Esophagus squamous epithelium (tissue), 5 donors: Measurements from ENCODE around the gene MPL. TPM values are rescaled to one million over a fixed set of nuclear protein-coding genes. Genes with fewer than 3 reads are reported as not detected.

Source experiments
- DNase-seq: peaks from one replicate; lab custom pipeline; 2025; lab: John Stamatoyannopoulos, UW
- H3K27ac ChIP-seq, 4 donors: fragments of 200-600 bp; sonication (generic); one replicate each; pipeline ENCODE4 v1.5.1; 2016 to 2019; ENCODE audit warnings: mild to moderate bottlenecking in 1 of 4
- H3K27me3 ChIP-seq, 4 donors: fragments of 200-600 bp; sonication (generic); 1 replicate in 3 of 4; 2 replicates in 1 of 4; pipeline versions ENCODE4 v1.5.1 to v1.6.0; 2017 to 2021; ENCODE audit warnings: antibody characterized with exemption in 1 of 4
- H3K36me3 ChIP-seq, 3 donors: fragments of 200-600 bp; sonication (generic); one replicate each; pipeline ENCODE4 v1.5.1; 2016 to 2019
- H3K4me1 ChIP-seq, 3 donors: fragments of 200-600 bp; sonication (generic); one replicate each; pipeline ENCODE4 v1.5.1; 2017 to 2019
- H3K4me3 ChIP-seq, 4 donors: fragments of 200-600 bp; sonication (generic); 1 replicate in 3 of 4; 2 replicates in 1 of 4; pipeline ENCODE4 v1.5.1; 2016 to 2019; ENCODE audit warnings: mild to moderate bottlenecking in 2 of 4, moderate library complexity in 1 of 4
- H3K9me3 ChIP-seq, 3 donors: fragments of 200-600 bp; sonication (generic); one replicate each; pipeline ENCODE4 v1.5.1; 2016 to 2019
- POLR2A ChIP-seq, 4 donors: fragments of 450-650 bp; IDR thresholded peaks; one replicate each; pipeline ENCODE4 v1.6.1; 2017; ENCODE audit warnings: antibody characterized with exemption in 4 of 4, mild to moderate bottlenecking in 4 of 4, moderate library complexity in 3 of 4
- WGBS, 2 donors: methylation state at CpG; one replicate each; pipeline ENCODE4 v1.1.5; 2018; 5-methylcytosine and 5-hydroxymethylcytosine counted together
- intact Hi-C: fragments of 100-400 bp; cut with DNase I; formaldehyde crosslinking; loops from one replicate; pipeline ENCODE4 v1.15.0; 2022
- total RNA-seq, 4 donors: library from RNA; depleted of rRNA; stranded (reverse); fragments of >200 nt; gene quantifications; one replicate each; pipeline ENCODE4 v1.1.0, GENCODE V29; 2016
- TF ChIP-seq, protein P1 (sequence below), 6 experiments: fragments of 450-650 bp in 4 of 6; fragments of 200-600 bp in 2 of 6; sonication (generic) in 2 of 6; IDR thresholded peaks; one replicate each; pipeline ENCODE4 v1.5.1; 2016 to 2019; ENCODE audit warnings: antibody characterized with exemption in 6 of 6, mild to moderate bottlenecking in 4 of 6, moderate library complexity in 4 of 6
- donor health status: DM: yes; HTN: yes; CAD: no.

Gene MPL
- total RNA-seq: not detected

DNA sequence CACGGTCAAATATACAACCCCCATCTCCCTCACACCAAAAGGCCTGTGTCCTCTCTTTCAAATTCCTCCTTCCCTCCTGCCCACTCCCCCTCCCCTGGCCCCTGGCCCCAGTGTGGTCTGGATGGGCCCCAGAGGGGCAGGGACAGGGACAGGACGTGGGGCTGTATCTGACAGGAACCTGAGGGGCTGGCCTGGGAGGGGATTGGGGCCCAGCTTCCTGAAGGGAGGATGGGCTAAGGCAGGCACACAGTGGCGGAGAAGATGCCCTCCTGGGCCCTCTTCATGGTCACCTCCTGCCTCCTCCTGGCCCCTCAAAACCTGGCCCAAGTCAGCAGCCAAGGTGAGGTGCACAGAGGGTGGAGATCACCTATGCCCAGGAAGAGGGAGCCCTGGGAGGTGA, at the start of gene MPL:
MPL (plus strand) TSS at position 231 of the 400 bp plus-strand sequence; CDS start at position 262, 31 bp downstream.
- Histone ChIP-seq H3K27ac (no peak within 1 kb of the TSS), H3K4me1 (no peaks in the 10 kb centered on the region), H3K36me3 (no peaks in the 10 kb centered on the region), H3K27me3 (no peaks in the 10 kb centered on the region), H3K9me3 (no peaks in the 10 kb centered on the region), H3K4me3 (no peak within 1 kb of the TSS)
- TF ChIP-seq, protein P1, sequence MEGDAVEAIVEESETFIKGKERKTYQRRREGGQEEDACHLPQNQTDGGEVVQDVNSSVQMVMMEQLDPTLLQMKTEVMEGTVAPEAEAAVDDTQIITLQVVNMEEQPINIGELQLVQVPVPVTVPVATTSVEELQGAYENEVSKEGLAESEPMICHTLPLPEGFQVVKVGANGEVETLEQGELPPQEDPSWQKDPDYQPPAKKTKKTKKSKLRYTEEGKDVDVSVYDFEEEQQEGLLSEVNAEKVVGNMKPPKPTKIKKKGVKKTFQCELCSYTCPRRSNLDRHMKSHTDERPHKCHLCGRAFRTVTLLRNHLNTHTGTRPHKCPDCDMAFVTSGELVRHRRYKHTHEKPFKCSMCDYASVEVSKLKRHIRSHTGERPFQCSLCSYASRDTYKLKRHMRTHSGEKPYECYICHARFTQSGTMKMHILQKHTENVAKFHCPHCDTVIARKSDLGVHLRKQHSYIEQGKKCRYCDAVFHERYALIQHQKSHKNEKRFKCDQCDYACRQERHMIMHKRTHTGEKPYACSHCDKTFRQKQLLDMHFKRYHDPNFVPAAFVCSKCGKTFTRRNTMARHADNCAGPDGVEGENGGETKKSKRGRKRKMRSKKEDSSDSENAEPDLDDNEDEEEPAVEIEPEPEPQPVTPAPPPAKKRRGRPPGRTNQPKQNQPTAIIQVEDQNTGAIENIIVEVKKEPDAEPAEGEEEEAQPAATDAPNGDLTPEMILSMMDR (IDR thresholded peaks at IDR 0.05): no peak
- no peak for TF ChIP-seq POLR2A (IDR thresholded peaks at IDR 0.05)
- intact Hi-C loops: no loop called here
- DNase-seq: no peak
- WGBS, 2 donors: 58 to 70% methylated on average over 1 of the region's 3 CpGs

DNA sequence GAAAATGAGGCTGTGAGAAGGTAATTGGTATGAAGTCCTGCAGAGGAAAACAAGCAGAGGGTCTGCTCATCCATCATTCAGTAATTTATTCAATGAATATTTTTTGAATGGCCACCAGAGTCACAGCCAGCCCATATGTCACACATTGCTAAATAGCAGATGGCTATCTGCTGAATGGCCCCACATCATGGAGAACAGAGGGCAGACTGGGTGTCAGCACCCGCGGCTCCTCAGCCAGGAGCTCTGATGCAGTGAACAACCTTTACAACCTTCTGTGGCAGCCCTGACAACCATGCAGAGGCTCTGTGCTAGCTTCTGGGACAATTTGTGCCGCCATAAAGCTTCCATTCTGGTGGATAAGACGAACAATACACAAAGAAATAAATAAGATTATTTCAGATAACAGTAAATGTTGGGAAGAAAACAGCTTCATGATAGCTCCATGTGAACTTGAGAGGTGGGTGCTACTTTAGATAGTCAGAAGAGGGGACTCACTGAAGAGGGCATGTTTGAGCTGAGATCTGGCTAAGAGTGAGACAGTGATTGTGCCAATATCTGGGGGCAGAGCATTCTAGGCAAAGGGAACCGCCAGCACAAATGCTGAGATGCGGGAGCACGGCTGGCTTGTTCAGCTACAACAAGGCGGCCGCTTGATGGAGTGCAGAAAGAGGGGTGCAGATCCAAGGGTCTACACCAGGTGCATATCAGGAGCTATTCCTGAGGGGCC, 49.4 kb upstream of the MPL start:
- Histone ChIP-seq H3K36me3 (no peaks in the 10 kb centered on the region), H3K27me3 (no peaks in the 10 kb centered on the region), H3K27ac (no peak overlapping the region), H3K4me1 (peaks cover 0 to 23% (median 3%) of the 10 kb centered on the region in 3 donors), H3K4me3 (no peak overlapping the region), H3K9me3 (no peaks in the 10 kb centered on the region)
- 85 to 89% methylated on average over 9 of the region's 9 CpGs for WGBS, 2 donors
- TF ChIP-seq POLR2A (IDR thresholded peaks at IDR 0.05): no peak
- TF ChIP-seq, protein P1 (IDR thresholded peaks at IDR 0.05): no peak
- no peak for DNase-seq
- intact Hi-C loops: no loop called here

DNA sequence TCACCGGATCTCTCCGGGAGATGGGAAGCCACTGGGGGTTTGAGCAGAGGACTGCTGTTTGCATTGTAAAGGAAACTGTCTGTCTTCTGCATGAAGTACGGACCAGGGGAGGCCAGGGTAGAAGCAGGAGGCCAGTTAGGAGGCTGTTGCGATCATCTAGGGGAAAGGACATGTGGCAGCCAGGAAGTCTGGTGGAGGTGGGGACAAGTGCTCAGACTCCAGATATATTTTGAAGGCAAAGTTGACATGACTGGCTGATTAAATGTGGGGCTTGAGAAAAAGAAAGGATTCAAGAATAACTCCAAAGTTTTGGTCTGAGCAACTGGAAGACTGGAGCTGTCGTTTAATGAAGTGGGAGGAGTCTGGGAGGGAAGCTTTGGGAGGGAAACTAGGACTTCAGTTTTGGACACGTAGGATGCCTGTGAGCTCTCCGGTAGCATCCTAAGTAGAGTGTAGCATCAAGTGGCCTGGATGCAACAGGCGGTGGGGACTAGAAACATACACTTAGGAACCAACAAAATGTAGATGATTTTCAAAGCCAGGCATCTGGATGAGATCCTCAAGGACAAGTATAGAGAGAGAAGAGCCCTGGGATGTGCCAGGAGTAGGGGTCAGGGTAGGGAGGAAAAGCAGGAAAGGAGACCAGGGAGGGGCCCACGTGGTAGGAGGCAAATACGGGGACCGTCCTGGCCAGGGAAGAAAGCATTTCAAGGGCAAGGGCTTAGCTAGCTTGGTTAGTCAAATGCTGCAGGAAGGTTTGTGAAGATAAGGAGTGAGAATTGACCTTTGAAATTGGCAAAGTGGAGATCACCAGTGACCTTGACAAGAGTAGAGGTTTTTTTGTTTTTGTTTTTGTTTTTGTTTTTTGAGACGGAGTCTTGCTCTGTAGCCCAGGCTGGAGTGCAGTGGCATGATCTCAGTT, 48.6 kb upstream of the MPL start:
- Histone ChIP-seq H3K36me3 (no peaks in the 10 kb centered on the region), H3K4me1 (peaks cover 3 to 30% (median 6%) of the 10 kb centered on the region in 3 donors), H3K27ac (no peak overlapping the region), H3K4me3 (no peak overlapping the region), H3K9me3 (no peaks in the 10 kb centered on the region), H3K27me3 (no peaks in the 10 kb centered on the region)
- no peak for TF ChIP-seq POLR2A (IDR thresholded peaks at IDR 0.05)
- TF ChIP-seq, protein P1 (IDR thresholded peaks at IDR 0.05): no peak
- DNase-seq: no peak
- intact Hi-C loops: no loop called here
- WGBS, 2 donors: 72 to 79% methylated on average over 12 of the region's 12 CpGs

DNA sequence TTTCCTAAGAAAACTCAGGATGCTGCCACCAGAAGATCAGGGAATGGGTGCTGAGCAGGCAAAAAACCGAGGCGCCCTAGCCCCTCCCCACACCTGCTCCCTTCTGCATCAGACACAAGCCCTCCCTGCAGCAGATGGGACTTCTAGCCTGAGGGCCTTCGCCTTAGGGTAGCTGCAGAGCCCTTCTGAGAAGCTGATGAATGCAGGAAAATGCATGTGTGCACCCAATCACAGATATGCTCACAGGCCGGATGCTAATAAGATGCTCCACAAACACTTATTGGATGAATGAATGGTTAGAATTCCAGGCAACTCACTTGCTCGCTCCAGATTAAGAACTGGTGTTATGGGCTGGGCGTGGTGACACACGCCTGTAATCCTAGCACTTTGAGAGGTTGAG, 45.4 kb upstream of the MPL start:
- Histone ChIP-seq H3K36me3 (no peaks in the 10 kb centered on the region), H3K4me3 (no peak overlapping the region), H3K27ac (peak overlapping the region in 1 of 4 donors; percentile 20), H3K9me3 (no peaks in the 10 kb centered on the region), H3K4me1 (peaks cover 0 to 39% (median 20%) of the 10 kb centered on the region in 3 donors), H3K27me3 (no peaks in the 10 kb centered on the region)
- intact Hi-C loops: no loop called here
- TF ChIP-seq, protein P1 (IDR thresholded peaks at IDR 0.05): no peak
- no peak for TF ChIP-seq POLR2A (IDR thresholded peaks at IDR 0.05)
- no peak for DNase-seq
- WGBS, 2 donors: 51 to 56% methylated on average over 3 to 6 of the region's 7 CpGs

DNA sequence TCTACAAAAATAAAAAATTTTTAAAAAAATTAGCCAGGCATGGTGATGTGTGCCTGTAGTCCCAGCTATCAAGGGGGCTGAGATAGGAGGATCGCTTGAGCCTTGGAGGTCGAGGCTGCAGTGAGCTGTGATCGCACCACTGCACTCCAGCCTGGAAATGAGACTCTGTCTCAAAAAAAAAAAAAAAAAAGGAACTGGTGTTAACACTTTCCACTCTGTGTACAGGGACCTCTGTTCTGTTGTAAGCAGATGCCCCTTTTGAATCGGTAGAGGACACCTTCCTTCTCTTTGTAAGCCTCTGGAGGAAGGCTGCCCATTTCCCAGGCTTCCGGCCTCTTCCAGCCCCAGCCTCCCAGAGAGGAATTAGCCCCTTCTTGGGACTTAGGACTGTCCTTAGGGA, 44.9 kb upstream of the MPL start:
- 69 to 85% methylated on average over 5 of the region's 5 CpGs for WGBS, 2 donors
- H3K9me3 ChIP-seq: no peaks in the 10 kb centered on the region
- no peak overlapping the region for H3K4me3 ChIP-seq
- H3K27me3 ChIP-seq: no peaks in the 10 kb centered on the region
- intact Hi-C loops: no loop called here
- DNase-seq: no peak
- TF ChIP-seq POLR2A (IDR thresholded peaks at IDR 0.05): no peak
- TF ChIP-seq, protein P1 (IDR thresholded peaks at IDR 0.05): no peak
- peaks cover 0 to 39% (median 20%) of the 10 kb centered on the region in 3 donors for H3K4me1 ChIP-seq
- no peaks in the 10 kb centered on the region for H3K36me3 ChIP-seq
- H3K27ac ChIP-seq: peak overlapping the region in 3 of 4 donors; percentile 84 to 86 (median 85)
